OCI-LY3 (cell line): ENCODE results near the gene GPR37L1.
A peak's percentile ranks its signal among the peaks of the same experiment; 100 is the strongest.

Source experiments
- H2AFZ ChIP-seq: fragments of 200-600, 300-600 bp; shearing (Covaris generic); 2 replicates; pipeline ENCODE4 v1.6.0; 2014; ENCODE audit warnings: antibody characterized with exemption, low read depth, low read length
- H3K27ac ChIP-seq: fragments of 200-600, 300-600 bp; sonication (generic); 2 replicates; pipeline ENCODE4 v1.5.1; 2014; ENCODE audit warnings: mild to moderate bottlenecking, low read length, moderate library complexity, mixed read lengths
- H3K27me3 ChIP-seq: fragments of 200-600, 300-600 bp; sonication (generic); 2 replicates; pipeline ENCODE4 v1.6.1; 2014; ENCODE audit warnings: low read depth, low read length, mixed read lengths
- H3K36me3 ChIP-seq: fragments of 200-600, 300-600 bp; sonication (generic); replicated peaks from 2 replicates; pipeline ENCODE3; 2014; ENCODE audit warnings: low read depth, low read length, mixed read lengths
- H3K4me1 ChIP-seq: fragments of 300-600, 200-600 bp; sonication (generic); 2 replicates; pipeline ENCODE4 v1.6.1; 2014; ENCODE audit warnings: low read length, mixed read lengths
- H3K4me2 ChIP-seq: fragments of 200-600, 300-600 bp; sonication (generic); 2 replicates; pipeline ENCODE4 v1.6.1; 2014; ENCODE audit warnings: low read length, mixed read lengths
- H3K4me3 ChIP-seq: fragments of 300-600, 200-600 bp; sonication (generic); 2 replicates; pipeline ENCODE4 v1.5.1; 2014; ENCODE audit warnings: antibody characterized with exemption, mild to moderate bottlenecking, low read length, moderate library complexity
- H3K79me2 ChIP-seq: fragments of 300-600, 200-600 bp; shearing (Covaris generic); 2 replicates; pipeline ENCODE4 v1.6.1; 2014; ENCODE audit warnings: mild to moderate bottlenecking, low read length, mixed read lengths
- H3K9ac ChIP-seq: fragments of 300-600, 200-600 bp; shearing (Covaris generic); 2 replicates; pipeline ENCODE4 v1.6.0; 2014; ENCODE audit warnings: mild to moderate bottlenecking, low read length, moderate library complexity
- H3K9me3 ChIP-seq: fragments of 200-600, 300-600 bp; shearing (Covaris generic); 2 replicates; pipeline ENCODE4 v1.6.1; 2014; ENCODE audit warnings: low read length, mixed read lengths; ENCODE audit not compliant: insufficient read depth
- H4K20me1 ChIP-seq: fragments of 200-600, 300-600 bp; sonication (generic); 2 replicates; pipeline ENCODE4 v1.6.1; 2016; ENCODE audit warnings: low read length, mixed read lengths; ENCODE audit not compliant: insufficient read depth
- EZH2phosphoT487 ChIP-seq: fragments of 200-600 bp; shearing (Covaris generic); IDR thresholded peaks from 2 replicates; pipeline ENCODE4 v1.6.1; 2018; ENCODE audit warnings: antibody characterized with exemption, mixed run types, low read depth
- TF ChIP-seq, protein P1 (sequence below): fragments of 200-600, 300-600 bp; sonication (generic); IDR thresholded peaks from 2 replicates; pipeline ENCODE4 v1.5.1; 2014; ENCODE audit warnings: antibody characterized with exemption, low read length, low read depth

The GPR37L1 gene

DNA sequence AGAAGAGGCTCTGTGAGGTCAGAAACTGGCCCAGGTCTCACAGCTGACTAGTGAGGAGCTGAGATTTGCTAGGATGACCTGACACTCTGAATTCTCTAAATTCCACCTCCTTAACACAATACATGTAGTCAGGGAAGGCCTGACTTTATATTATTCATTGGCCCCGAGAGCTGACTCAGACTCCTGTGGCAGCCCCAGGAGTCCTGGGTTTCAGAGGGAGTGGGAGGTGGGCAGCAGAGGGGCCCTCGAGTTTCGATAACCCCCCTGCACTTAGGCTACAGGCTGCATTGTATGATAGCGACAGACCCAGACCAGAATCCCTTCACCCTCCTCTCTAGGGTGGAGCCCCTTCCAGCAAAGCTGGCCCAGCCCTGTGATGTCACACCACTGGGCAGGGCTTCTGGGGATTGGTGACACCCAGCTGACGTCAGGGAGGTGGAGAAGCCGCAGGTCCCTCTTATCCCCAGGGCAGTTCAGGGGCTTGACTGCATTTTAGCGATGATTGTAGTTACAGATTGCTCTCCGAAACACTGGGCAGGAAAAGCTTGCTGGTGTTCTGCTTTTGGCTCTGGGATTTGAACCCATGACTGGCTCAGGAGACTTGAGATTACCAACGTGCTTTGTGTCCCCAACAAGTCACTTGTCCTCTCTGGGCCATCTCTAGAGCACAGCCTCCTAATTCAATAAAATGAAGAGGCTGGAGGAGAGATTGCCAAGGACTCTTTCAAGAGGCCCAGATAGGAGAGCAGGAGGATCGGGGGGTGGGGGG is 17.0 kb upstream of the GPR37L1 start:
- Histone ChIP-seq H3K27me3 (no peaks in the 10 kb centered on the region), H3K4me1 (peaks cover 15% of the 10 kb centered on the region), H3K36me3 (no peaks in the 10 kb centered on the region), H3K4me3 (peak overlapping the region; percentile 57), H2AFZ (peak overlapping the region; percentile 77), H4K20me1 (no peaks in the 10 kb centered on the region), H3K79me2 (no peaks in the 10 kb centered on the region), H3K9me3 (no peaks in the 10 kb centered on the region), H3K27ac (no peak overlapping the region), H3K9ac (peak overlapping the region; percentile 27; the same call in 1 of the 2 replicates), H3K4me2 (peak overlapping the region; percentile 57)
- TF ChIP-seq, protein P1, sequence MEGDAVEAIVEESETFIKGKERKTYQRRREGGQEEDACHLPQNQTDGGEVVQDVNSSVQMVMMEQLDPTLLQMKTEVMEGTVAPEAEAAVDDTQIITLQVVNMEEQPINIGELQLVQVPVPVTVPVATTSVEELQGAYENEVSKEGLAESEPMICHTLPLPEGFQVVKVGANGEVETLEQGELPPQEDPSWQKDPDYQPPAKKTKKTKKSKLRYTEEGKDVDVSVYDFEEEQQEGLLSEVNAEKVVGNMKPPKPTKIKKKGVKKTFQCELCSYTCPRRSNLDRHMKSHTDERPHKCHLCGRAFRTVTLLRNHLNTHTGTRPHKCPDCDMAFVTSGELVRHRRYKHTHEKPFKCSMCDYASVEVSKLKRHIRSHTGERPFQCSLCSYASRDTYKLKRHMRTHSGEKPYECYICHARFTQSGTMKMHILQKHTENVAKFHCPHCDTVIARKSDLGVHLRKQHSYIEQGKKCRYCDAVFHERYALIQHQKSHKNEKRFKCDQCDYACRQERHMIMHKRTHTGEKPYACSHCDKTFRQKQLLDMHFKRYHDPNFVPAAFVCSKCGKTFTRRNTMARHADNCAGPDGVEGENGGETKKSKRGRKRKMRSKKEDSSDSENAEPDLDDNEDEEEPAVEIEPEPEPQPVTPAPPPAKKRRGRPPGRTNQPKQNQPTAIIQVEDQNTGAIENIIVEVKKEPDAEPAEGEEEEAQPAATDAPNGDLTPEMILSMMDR = no peak
- TF ChIP-seq EZH2phosphoT487 = no peak

DNA sequence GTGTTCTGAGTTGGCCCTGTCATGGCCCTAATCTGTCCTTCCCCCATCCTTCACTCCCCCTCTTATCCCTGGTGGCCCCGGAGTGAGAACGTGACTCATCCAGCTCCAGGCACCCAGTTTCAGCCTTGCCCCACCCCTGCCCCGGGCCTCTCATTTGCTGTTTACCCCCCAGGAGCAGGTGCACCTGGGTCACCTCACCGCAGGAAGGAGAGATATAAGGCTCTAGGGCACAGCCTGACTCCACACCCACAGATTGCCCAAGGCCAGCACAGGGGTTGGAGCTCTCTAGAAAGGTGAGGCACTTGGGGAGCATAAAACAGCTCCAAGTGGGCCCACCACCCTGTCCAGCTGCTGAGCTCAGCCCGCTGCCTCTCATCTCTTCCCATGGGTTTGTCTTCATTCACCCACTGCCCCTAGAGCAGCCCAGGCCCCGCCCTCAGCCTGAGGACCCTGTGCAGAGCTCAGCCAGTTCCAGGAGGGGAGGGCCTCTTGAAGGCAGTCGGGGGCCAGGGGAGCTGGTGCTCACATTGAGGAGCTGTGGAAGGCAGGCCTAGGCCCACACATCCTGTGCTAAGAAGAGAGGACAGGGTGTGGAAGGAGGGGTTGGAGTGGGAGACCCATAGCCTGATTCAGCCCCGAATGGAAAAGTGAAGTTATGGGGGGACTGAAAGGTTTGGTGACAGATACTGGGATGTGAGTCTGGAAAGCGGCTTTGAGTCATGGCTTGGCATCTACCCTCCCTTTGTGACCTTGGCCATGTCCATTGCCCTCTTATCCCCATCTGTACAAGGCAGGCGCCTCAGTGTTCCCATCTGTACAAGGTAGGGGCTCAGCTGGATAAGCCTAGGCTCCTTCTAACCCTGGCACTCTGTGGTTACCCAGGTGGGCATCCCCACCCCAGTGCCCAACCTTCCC is 16.1 kb upstream of the GPR37L1 start:
- TF ChIP-seq, protein P1 = no peak
- no peak for TF ChIP-seq EZH2phosphoT487
- Histone ChIP-seq H3K9me3 (no peaks in the 10 kb centered on the region), H3K4me3 (peak overlapping the region; percentile 57; the same call in 1 of the 2 replicates), H3K4me2 (peak overlapping the region; percentile 57), H2AFZ (peak overlapping the region; percentile 77), H4K20me1 (no peaks in the 10 kb centered on the region), H3K4me1 (peaks cover 15% of the 10 kb centered on the region), H3K27ac (no peak overlapping the region), H3K9ac (no peak overlapping the region), H3K79me2 (no peaks in the 10 kb centered on the region), H3K27me3 (no peaks in the 10 kb centered on the region), H3K36me3 (no peaks in the 10 kb centered on the region)

DNA sequence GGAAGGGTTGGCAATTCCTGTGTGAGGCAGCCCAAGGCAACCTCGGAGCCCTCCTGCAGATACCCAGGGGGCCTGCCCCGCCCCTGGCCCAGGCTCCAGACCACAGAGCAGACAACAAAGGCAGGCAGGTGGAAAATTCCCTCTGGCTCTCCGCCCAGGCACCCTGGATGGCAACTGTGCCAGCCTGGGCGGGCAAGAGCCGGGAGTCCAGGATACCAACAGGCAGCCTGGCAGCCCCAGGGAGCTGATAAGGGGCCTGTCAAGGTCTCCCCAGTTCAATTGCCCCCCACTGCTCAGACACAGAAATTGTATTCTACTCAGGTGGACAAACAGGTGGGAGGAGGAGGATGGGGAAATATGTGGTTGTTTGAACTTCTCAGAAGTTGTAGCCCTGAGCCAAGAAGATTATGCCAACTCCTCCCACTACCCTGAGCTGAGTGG is 15.4 kb upstream of the GPR37L1 start:
- H3K4me3 ChIP-seq = no peak overlapping the region
- no peaks in the 10 kb centered on the region for H3K9me3 ChIP-seq
- no peak for TF ChIP-seq EZH2phosphoT487
- TF ChIP-seq, protein P1 = no peak
- no peak overlapping the region for H3K27ac ChIP-seq
- H2AFZ ChIP-seq = no peak overlapping the region
- H3K4me2 ChIP-seq = no peak overlapping the region
- no peaks in the 10 kb centered on the region for H3K79me2 ChIP-seq
- peaks cover 15% of the 10 kb centered on the region for H3K4me1 ChIP-seq
- no peak overlapping the region for H3K9ac ChIP-seq
- no peaks in the 10 kb centered on the region for H3K27me3 ChIP-seq
- no peaks in the 10 kb centered on the region for H3K36me3 ChIP-seq
- H4K20me1 ChIP-seq = no peaks in the 10 kb centered on the region
